GM19468 (cell line): Measurements from ENCODE around the gene SMC6.

Experiments
- ATAC-seq: cut with Tn5 transposase; IDR thresholded peaks from one replicate; pipeline ENCODE4 v1.9.1; 2021; ENCODE audit warnings: mild to moderate bottlenecking, moderate library complexity, moderate number of reproducible peaks; ENCODE audit not compliant: unreplicated experiment; ENCODE audit errors: extremely low read depth

Gene SMC6

GRCh38 chr2:17620841-17621240, 132.8 kb downstream of the SMC6 start:
- no peak for ATAC-seq

DNA sequence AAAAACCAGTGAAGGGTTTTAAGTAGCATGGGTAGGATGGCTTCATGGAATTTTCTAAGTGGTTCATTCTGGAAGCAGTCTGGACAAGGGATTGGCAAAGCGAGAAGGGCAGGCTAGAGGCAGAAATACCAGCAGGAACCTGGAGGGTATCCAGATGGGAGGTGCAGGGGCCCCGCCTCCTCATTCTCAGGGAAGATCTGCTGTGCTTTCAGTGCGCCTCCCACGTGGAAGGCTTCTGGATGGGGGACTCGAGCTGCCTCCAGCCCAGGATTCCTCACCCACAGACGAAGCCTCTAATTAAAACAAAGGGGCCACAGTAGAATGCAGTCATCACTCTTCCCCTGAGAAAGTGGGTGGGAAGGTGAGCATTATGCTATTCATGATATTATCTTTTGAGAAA, 133.3 kb downstream of the SMC6 start:
- no peak for ATAC-seq

DNA sequence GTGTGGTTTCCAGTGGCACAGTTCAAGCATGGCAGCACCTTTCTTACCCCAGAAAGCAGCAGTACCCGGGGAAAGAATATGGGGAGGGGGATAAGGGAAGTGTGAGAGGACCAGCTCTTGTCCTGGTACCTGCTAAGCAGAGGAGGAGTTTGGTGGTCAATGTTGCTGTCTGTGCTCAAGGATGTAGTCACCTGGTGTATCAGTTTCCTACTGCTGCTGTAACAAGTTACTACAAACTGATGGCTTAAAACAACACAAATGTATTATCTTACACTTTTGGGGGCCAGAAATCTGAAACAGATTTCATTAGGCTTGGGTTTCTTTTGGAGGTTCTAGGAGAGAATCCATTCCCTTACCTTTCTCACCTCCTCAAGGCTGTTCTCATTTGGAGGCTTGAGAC, 135.7 kb downstream of the SMC6 start:
- no peak for ATAC-seq

GRCh38 chr2:17617516-17617915, 136.1 kb downstream of the SMC6 start:
- no peak for ATAC-seq

DNA sequence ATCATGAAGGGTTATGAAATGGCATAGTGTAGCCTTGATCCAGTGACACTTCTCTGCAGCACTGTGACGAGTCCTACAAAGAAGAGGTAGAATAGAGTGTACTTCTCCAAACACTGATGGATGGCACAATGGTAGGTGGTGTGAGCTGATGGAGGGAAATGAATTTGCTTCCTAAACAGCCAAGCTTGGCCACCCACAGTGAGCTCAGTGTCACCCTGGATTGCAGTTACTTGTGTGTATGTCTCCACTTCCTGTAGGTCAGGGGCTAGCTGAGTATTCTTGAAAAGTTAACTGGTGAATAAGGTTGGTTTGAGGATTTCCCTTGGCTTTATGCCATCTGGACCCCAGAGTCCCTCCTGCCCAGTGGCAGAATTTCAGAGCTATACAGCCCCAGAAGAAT, 137.2 kb downstream of the SMC6 start:
- ATAC-seq = no peak

DNA sequence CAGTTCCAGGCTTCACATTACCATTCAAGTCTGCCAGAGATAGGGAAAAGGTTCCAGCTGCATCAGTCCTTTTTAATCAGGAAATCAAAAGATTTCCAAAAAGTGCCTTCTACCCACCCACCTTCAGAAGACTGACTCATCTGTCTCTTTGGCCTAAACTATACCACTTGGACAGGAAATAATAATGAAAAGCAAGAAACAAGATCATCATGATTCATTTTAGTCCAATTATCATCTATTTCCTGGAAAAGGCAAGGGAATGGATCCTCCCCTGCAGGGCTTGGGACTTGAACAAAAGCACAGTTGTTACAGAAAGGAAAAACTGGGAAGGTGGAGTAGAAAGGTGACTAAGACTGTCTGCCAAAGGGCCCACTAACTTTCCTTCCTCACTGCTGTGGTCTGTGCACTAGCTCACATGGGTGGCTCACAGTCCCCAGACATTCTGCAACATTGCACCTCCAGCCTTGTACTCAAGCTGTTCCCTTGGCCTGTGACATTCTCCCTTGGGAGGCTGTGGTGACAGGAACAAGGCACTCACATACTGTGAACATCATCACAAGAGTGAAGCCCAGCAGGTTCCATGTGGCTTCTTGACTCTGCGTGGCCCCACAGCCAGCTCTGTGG, 137.8 kb downstream of the SMC6 start:
- ATAC-seq = no peak

DNA sequence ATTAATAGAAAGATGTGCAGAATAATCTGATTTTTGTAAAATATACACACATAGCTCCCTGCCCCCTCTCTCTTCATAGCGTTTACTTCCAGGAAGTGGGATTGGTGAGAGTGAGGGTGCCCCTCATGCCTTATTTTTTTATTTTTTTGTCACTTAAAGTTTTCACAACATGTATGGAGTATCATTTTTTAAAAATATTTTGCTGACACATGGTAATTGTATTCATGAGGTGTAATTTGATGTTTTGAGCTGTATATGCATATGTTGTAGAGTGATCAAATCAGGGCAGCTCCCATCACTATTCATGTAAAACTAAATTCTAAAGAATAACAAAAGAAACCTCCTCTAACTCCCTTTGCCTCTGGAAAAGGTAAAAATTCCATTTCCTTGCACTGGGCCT, 138.5 kb downstream of the SMC6 start:
- no peak for ATAC-seq

- ATAC-seq = no peak
Observed at GRCh38 chr2:17614174-17614930, 139.3 kb downstream of the SMC6 start.
